ENCODE results near the gene SLC39A10.
"Not testable (repeated sequence)": the region's sequence is repeated elsewhere in the genome, so short reads cannot be mapped to it uniquely, and the experiment has no call there.

The SLC39A10 gene

GRCh38 chr2:195656859-195657633 is at the start of gene SLC39A10:
Gene SLC39A10 (plus strand): TSS chr2:195657226. CDS start chr2:195680043, 22,817 bp downstream.
- DNase-seq (ENCODE audit: low read depth): peak; percentile 98

GRCh38 chr2:195608768-195609454 is 48.1 kb upstream of the SLC39A10 start:
- no peak for DNase-seq (ENCODE audit: low read depth)

DNA sequence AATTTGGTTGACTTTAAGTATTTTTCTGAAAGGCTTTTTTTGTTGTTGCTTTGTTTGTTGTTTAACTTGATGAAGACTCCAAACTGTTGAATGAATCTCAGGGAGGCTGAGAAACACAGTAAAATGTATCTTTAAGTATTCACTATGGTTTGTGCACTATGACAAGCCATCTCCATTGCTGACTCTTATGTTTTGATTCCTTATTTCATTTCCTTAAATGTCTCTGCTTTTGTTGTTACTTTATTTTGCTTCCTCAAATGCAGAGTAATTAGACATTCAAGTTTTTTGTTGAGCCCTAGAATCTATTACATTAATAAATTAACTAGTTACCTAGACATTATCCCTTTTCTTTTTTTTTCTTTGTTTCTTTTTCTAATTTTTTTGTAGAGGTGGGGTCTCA is 46.3 kb upstream of the SLC39A10 start:
- DNase-seq (ENCODE audit: low read depth): no peak

DNA sequence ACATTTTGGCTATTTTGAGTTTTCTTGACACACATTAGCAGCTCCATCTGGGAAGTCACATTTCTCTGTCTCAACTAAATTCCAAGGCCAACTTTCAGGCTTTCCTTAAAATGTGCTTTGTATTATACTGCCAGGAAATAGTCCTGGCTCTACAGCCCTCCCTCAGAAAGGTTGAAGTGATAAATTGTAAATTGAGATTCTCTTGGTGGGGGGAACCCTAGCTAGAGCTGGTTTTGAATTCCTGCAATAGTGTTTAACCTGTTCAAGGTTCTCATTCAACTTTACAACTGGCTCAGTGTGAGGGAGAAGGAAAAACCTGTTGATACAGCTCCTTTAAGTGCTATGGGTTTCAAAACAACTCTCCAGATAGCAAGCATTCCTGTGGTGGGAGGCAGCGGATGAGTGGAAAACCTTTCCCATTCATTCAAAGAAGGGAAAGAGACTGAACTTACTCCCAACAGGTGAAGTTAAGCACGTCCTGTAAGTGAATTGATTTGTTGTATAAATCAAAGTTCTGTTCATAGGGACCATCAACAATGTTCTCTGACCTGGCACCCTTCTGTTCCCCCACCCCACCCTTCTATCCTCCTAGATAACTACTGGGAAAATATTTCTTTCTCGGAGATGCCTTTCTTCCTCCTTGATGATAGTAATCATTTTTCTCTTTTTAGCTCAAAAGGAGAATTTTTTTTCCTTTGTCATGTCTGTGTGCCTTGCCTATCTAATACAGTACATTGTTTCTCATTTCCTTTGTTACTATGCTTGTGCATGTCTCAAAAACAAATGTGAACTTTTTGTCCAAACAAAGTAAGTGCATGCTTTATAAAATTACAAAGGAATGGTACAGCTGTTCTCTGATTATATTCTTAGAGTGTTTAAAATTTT is 44.2 kb upstream of the SLC39A10 start:
- DNase-seq (ENCODE audit: low read depth): no peak

GRCh38 chr2:195613922-195614321 is 43.1 kb upstream of the SLC39A10 start:
- DNase-seq (ENCODE audit: low read depth): no peak

GRCh38 chr2:195619590-195619989 is 37.4 kb upstream of the SLC39A10 start:
- DNase-seq (ENCODE audit: low read depth): no peak

- no peak for DNase-seq (ENCODE audit: low read depth)
These were observed 36.5 kb upstream of the SLC39A10 start for GRCh38 chr2:195620501-195620900.

DNA sequence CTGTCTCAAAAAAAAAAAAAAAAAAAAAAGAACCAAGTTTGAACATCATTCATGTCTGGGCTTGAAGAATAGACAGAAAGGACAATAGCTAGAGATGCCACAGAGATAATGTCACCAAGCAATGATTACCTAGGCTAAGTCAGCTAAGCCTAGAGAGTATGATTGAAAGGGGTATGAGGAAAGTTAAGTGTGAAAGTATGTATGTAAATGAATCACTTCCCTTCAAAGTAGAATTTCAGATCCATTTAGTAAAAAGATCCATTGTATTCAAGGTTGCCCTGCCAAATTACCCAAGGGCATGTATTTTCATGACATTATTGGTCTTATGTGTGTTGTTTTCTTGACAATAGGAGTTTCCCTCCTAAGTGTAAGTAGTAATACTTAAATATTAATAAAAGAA is 34.1 kb upstream of the SLC39A10 start:
- DNase-seq (ENCODE audit: low read depth): no peak

DNA sequence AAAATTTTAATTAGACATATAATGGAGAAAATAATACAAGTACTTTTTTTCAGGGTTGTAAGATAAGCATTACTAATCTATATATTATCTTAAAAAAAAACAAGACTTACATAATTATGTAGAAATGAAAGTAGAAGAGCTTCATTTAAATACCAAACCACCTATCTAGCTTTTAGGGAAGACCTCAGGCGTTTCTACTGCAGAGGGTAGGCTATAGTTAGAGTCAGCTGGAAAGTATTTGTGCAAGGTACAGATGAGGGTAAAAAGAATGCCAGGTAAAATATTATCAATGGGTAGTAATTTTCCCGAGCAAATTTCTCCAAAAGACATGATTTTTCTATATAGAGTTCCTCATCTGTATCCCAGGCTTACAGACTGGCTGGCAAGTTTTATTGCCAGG is 30.5 kb upstream of the SLC39A10 start:
- no peak for DNase-seq (ENCODE audit: low read depth)

GRCh38 chr2:195628666-195629065 is 28.4 kb upstream of the SLC39A10 start:
- no peak for DNase-seq (ENCODE audit: low read depth)

DNA sequence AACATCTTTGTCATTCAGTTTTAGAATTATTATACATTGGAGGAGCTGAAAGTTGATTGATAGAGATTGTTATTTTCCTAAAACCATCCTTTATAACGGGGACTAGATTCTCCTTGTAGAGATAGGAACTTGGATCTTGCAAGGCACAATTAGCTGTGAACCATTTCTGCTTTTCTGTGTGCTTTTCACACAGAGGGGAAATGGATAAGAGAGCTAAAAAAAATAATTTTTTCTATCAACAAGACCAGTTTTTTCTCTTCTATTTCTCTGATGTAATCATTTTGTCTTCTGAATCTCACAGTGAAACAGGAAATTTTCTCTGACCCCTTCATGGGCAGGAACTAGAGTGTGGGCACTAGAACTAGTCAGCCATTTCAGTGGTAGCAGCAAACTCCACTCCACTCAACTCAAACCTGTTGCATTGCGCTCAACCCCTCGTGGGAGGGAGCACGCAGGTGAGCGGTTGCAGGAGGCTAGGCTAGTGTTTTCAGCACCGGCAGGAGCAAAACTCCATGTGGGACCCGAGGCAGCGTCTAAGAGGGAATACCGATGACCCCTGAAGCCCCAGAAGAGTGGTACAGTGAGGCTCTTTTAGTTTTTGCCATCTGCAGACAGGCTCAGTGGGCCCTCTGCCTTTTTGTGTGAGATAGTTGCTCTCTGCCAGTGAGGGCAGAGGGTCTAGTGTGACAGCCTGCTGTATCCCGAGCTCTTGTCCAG is 24.0 kb upstream of the SLC39A10 start:
- DNase-seq (ENCODE audit: low read depth): no peak

DNA sequence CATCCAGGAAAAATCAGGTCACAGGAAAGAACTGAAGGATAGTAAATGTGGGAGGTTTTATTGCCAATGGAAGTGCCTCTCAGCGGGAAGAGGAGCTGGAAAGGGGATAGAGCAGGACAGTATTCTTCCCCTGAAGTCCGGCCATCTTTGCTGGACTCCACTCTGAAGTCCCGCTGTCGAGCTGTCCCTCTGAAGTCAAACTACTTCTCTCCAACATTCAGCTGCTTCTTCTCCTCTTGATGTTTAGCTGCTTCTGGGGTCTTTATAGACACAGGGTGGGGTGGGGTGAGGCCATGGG is 23.5 kb upstream of the SLC39A10 start:
- no peak for DNase-seq (ENCODE audit: low read depth)

GRCh38 chr2:195633974-195634373 is 23.1 kb upstream of the SLC39A10 start:
- DNase-seq (ENCODE audit: low read depth): no peak

DNA sequence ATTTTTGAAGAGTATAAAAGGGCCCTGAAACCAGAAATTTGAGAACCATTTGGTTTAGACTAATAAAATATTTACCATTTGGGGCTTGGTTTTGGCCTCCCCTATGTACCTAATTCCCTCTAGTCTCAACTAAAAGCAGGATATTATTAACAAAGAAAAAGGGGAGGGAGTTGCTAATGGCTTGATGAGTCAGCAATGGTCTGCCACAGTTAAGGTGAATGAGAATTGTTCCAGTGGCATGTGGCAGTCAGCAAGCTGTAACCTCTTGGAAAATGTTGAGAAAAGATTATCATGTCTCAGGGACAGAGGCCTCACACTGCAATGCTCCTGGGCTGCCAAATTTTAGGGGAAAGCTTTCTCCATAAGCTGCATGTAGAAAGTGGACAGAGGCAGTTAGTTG is 20.1 kb upstream of the SLC39A10 start:
- DNase-seq (ENCODE audit: low read depth): no peak

- DNase-seq (ENCODE audit: low read depth): no peak
These were observed 18.3 kb upstream of the SLC39A10 start for GRCh38 chr2:195638750-195639149.

GRCh38 chr2:195639238-195639858 is 17.7 kb upstream of the SLC39A10 start:
- no peak for DNase-seq (ENCODE audit: low read depth)

GRCh38 chr2:195639959-195640358 is 17.1 kb upstream of the SLC39A10 start:
- no peak for DNase-seq (ENCODE audit: low read depth)

GRCh38 chr2:195642027-195642678 is 14.9 kb upstream of the SLC39A10 start:
- no peak for DNase-seq (ENCODE audit: low read depth)

DNA sequence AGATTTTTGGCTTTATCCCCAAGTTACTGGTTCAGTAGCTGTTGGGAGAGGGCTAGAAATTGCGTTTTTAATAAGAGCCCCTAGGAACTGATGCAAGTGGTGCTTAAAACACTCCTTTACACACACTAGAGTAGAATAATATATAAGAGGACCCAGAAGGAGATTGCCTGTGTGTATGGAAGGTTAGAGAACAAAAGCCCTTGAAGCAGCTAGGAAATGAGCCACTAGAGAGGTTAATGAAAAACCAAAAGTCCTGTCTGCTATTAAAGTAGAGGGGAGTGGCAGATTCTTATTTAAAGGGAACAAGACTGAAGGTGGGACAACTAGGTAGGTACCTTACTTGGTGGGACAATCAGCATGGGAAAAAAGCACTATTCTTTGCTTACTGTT is 14.4 kb upstream of the SLC39A10 start:
- DNase-seq (ENCODE audit: low read depth): no peak

DNA sequence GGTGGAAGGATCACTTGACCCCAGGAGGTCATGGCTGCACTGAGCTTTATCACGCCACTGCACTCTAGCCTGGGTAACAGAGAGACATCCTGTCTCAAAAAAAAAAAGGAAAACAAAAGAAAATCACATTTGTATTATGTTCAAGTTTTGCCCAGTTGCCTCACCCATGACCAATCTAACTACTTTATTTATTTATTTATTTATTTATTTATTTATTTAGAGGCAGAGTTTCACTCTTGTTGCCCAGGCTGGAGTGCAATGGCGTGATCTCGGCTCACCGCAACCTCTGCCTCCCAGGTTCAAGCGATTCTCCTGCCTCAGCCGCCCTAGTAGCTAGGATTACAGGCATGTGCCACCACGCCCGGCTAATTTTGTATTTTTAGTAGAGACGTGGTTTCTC is 12.3 kb upstream of the SLC39A10 start:
- not testable (repeated sequence) for DNase-seq (ENCODE audit: low read depth)

- no peak for DNase-seq (ENCODE audit: low read depth)
These were observed 11.6 kb upstream of the SLC39A10 start for GRCh38 chr2:195645413-195645812.

Measured in stimulated activated CD8-positive, alpha-beta memory T cell treated with anti-CD3 and anti-CD28 coated beads, Interleukin-12 subunit alpha, Interleukin-12 subunit beta, amount 100 ng/mL, for 1 hour (primary cell).